H1 (cell line): ENCODE results near the gene BRPF1. TPM values are rescaled to one million over a fixed set of nuclear protein-coding genes. Genes with fewer than 3 reads are reported as not detected.

ENCODE experiments used
- CTCF ChIA-PET: fragments of 300-600 bp; sonication (Branson Sonifier 250); formaldehyde crosslinking; loops from one replicate; lab custom pipeline; 2021; ENCODE audit not compliant: partially characterized antibody; lab: Charles Lee
- POLR2A ChIA-PET: fragments of 300-600 bp; sonication (Branson Sonifier 250); formaldehyde crosslinking; loops from one replicate; lab custom pipeline; 2021; ENCODE audit warnings: inconsistent platforms; ENCODE audit not compliant: partially characterized antibody; lab: Charles Lee
- DNase-seq, 2 experiments: peaks; one replicate each; pipeline versions ENCODE4 v3.0.0 to v3.0.0-alpha.2; 2010 to 2022; ENCODE audit warnings: low spot score in 2 of 2, low read depth in 1 of 2, mixed read lengths in 1 of 2
- FAIRE-seq: peaks from 2 replicates; lab custom pipeline; 2011; peaks lifted over from hg19 to GRCh38; lab: Jason Lieb, UNC
- H2AFZ ChIP-seq: 2 replicates; pipeline ENCODE4 v1.8.1; 2012; ENCODE audit warnings: low read length, inconsistent platforms
- H2AK5ac ChIP-seq: 2 replicates; pipeline ENCODE4 v1.6.1; 2013; ENCODE audit warnings: low read depth, low read length
- H2BK120ac ChIP-seq: replicated peaks from 2 replicates; pipeline ENCODE3; 2013; ENCODE audit warnings: low read depth, low read length, inconsistent platforms
- H2BK12ac ChIP-seq: 2 replicates; pipeline ENCODE4 v1.6.1; 2013; ENCODE audit warnings: low read depth, low read length
- H2BK15ac ChIP-seq: 2 replicates; pipeline ENCODE4 v1.6.1; 2013; ENCODE audit warnings: low read length
- H2BK20ac ChIP-seq: 2 replicates; pipeline ENCODE4 v1.6.1; 2013; ENCODE audit warnings: low read length
- H2BK5ac ChIP-seq: 2 replicates; pipeline ENCODE4 v1.6.1; 2013; ENCODE audit warnings: low read depth, low read length
- H3K14ac ChIP-seq: 2 replicates; pipeline ENCODE4 v1.6.1; 2013; ENCODE audit warnings: inconsistent platforms; ENCODE audit not compliant: insufficient read length
- H3K18ac ChIP-seq: 2 replicates; pipeline ENCODE4 v1.6.1; 2013; ENCODE audit warnings: low read length; ENCODE audit errors: extremely low read depth
- H3K23ac ChIP-seq: 2 replicates; pipeline ENCODE4 v1.6.1; 2013; ENCODE audit warnings: inconsistent platforms; ENCODE audit not compliant: insufficient read length
- H3K23me2 ChIP-seq: 2 replicates; pipeline ENCODE4 v1.6.1; 2013; ENCODE audit warnings: low read depth, low read length
- H3K27ac ChIP-seq: 2 replicates; pipeline ENCODE4 v1.6.1; 2011; ENCODE audit warnings: low read depth, low read length, inconsistent platforms
- H3K27me3 ChIP-seq, 4 experiments: replicated peaks in 1 of 4; 1 replicate in 1 of 4; 2 replicates in 3 of 4; pipeline versions ENCODE4 v1.6.1 to v1.8.1; 2011 to 2013; ENCODE audit warnings: low read length in 3 of 4, mild to moderate bottlenecking in 3 of 4, inconsistent platforms in 2 of 4, mixed read lengths in 2 of 4, moderate library complexity in 1 of 4; ENCODE audit not compliant: control insufficient read depth in 3 of 4, insufficient read depth in 3 of 4; ENCODE audit errors: extremely low read depth in 1 of 4
- H3K36me3 ChIP-seq, 4 experiments: 2 replicates each; pipeline versions ENCODE4 v1.6.1 to v1.8.1; 2011 to 2013; ENCODE audit warnings: mild to moderate bottlenecking in 4 of 4, low read length in 3 of 4, moderate library complexity in 2 of 4, control low read depth in 1 of 4, inconsistent platforms in 1 of 4; ENCODE audit not compliant: insufficient read depth in 4 of 4, control insufficient read depth in 2 of 4
- H3K4ac ChIP-seq: replicated peaks from 2 replicates; pipeline ENCODE3; 2013; ENCODE audit warnings: low read length, low read depth, mixed read lengths, inconsistent platforms; ENCODE audit not compliant: insufficient read length
- H3K4me1 ChIP-seq, 4 experiments: replicated peaks in 1 of 4; 1 replicate in 1 of 4; 2 replicates in 3 of 4; pipeline versions ENCODE4 v1.6.1 to v1.8.1; 2011 to 2013; ENCODE audit warnings: low read length in 3 of 4, inconsistent platforms in 2 of 4, mixed read lengths in 1 of 4; ENCODE audit not compliant: insufficient read depth in 4 of 4, control insufficient read depth in 3 of 4
- H3K4me2 ChIP-seq, 2 experiments: 2 replicates each; pipeline versions ENCODE4 v1.6.1 to v1.8.1; 2011 to 2013; ENCODE audit warnings: low read depth in 2 of 2, low read length in 2 of 2, control low read depth in 1 of 2, inconsistent platforms in 1 of 2, mild to moderate bottlenecking in 1 of 2; ENCODE audit not compliant: insufficient read depth in 1 of 2
- H3K4me3 ChIP-seq, 4 experiments: fragments of 200-600, 300-600 bp in 1 of 4; sonication (generic), shearing (Covaris generic), sonication (Bioruptor Twin) in 1 of 4; 2 replicates each; pipeline versions ENCODE4 v1.5.1 to v1.8.1; 2011 to 2016; ENCODE audit warnings: low read length in 4 of 4, low read depth in 3 of 4, control low read depth in 2 of 4, inconsistent platforms in 2 of 4, mild to moderate bottlenecking in 2 of 4, mixed read lengths in 1 of 4, moderate library complexity in 1 of 4; ENCODE audit not compliant: insufficient read depth in 2 of 4; ENCODE audit errors: extremely low read depth in 1 of 4
- H3K56ac ChIP-seq: replicated peaks from 2 replicates; pipeline ENCODE3; 2013; ENCODE audit warnings: low read depth, mild to moderate bottlenecking, mixed read lengths, low read length, inconsistent platforms; ENCODE audit not compliant: insufficient read length
- H3K79me1 ChIP-seq: 2 replicates; pipeline ENCODE4 v1.6.1; 2013; ENCODE audit warnings: low read depth, low read length, control low read depth
- H3K79me2 ChIP-seq, 2 experiments: 2 replicates each; pipeline versions ENCODE4 v1.6.1 to v1.8.1; 2012 to 2013; ENCODE audit warnings: low read length in 2 of 2, mild to moderate bottlenecking in 2 of 2, inconsistent platforms in 1 of 2; ENCODE audit not compliant: insufficient read depth in 2 of 2, control insufficient read depth in 1 of 2
- H3K9ac ChIP-seq, 4 experiments: replicated peaks in 1 of 4; 1 replicate in 1 of 4; 2 replicates in 3 of 4; pipeline versions ENCODE4 v1.6.1 to v1.8.1; 2011 to 2013; ENCODE audit warnings: low read depth in 3 of 4, low read length in 3 of 4, control low read depth in 2 of 4, mild to moderate bottlenecking in 2 of 4, moderate library complexity in 2 of 4, inconsistent platforms in 1 of 4; ENCODE audit errors: extremely low read depth in 1 of 4
- H3K9me3 ChIP-seq, 2 experiments: 2 replicates each; pipeline versions ENCODE4 v1.6.1 to v1.8.1; 2012 to 2013; ENCODE audit warnings: mild to moderate bottlenecking in 2 of 2, moderate library complexity in 2 of 2, control low read depth in 1 of 2, inconsistent platforms in 1 of 2, low read depth in 1 of 2, low read length in 1 of 2, mixed read lengths in 1 of 2; ENCODE audit not compliant: insufficient read depth in 2 of 2
- H4K20me1 ChIP-seq, 2 experiments: replicated peaks in 1 of 2; 2 replicates each; pipeline versions ENCODE3 to v1.8.1; 2011 to 2013; ENCODE audit warnings: inconsistent platforms in 2 of 2, low read length in 2 of 2, mild to moderate bottlenecking in 1 of 2; ENCODE audit not compliant: insufficient read depth in 2 of 2, control insufficient read depth in 1 of 2
- H4K5ac ChIP-seq: 2 replicates; pipeline ENCODE4 v1.6.1; 2013; ENCODE audit warnings: low read length, low read depth, mixed read lengths, inconsistent platforms; ENCODE audit not compliant: insufficient read length
- H4K8ac ChIP-seq: 2 replicates; pipeline ENCODE4 v1.8.0; 2013; ENCODE audit warnings: mild to moderate bottlenecking, moderate library complexity, low read length, inconsistent platforms; ENCODE audit not compliant: insufficient read depth; ENCODE audit errors: extremely low read depth
- H4K91ac ChIP-seq: replicated peaks from 2 replicates; pipeline ENCODE3; 2013; ENCODE audit warnings: low read length, mixed read lengths, inconsistent platforms; ENCODE audit not compliant: insufficient read length
- GABPA ChIP-seq: IDR thresholded peaks from 2 replicates; pipeline ENCODE4 v1.6.1; 2011; ENCODE audit warnings: mild to moderate bottlenecking, low read length, moderate library complexity, borderline replicate concordance; ENCODE audit not compliant: insufficient read depth
- JUN ChIP-seq: IDR thresholded peaks from 2 replicates; pipeline ENCODE4 v1.6.1; 2011; ENCODE audit warnings: low read depth, mild to moderate bottlenecking, improper control_type of control experiment, low read length
- KDM5A ChIP-seq: fragments of 200-600 bp; IDR thresholded peaks from 2 replicates; pipeline ENCODE4 v1.7.1; 2012; ENCODE audit warnings: mild to moderate bottlenecking, low read length, inconsistent platforms, mixed read lengths
- RBBP5 ChIP-seq: IDR thresholded peaks from 2 replicates; pipeline ENCODE4 v1.7.1; 2012; ENCODE audit warnings: low read depth, mild to moderate bottlenecking, inconsistent platforms, low read length, moderate library complexity, borderline replicate concordance
- USF2 ChIP-seq: IDR thresholded peaks from 2 replicates; pipeline ENCODE4 v1.6.1; 2011; ENCODE audit warnings: low read length, improper control_type of control experiment
- YY1 ChIP-seq: IDR thresholded peaks from 2 replicates; pipeline ENCODE4 v1.6.1; 2011; ENCODE audit warnings: low read depth, mild to moderate bottlenecking, low read length
- WGBS, 2 experiments: shearing (Covaris generic) in 1 of 2; methylation state at CpG; one replicate each; pipeline versions ENCODE4 v1.1.6 to v1.1.7; 2013 to 2015; ENCODE audit warnings: low lambda C conversion rate in 2 of 2, mixed read lengths in 2 of 2, inconsistent platforms in 1 of 2, low coverage in 1 of 2, missing lambda C conversion rate in 1 of 2; ENCODE audit not compliant: insufficient replicate concordance in 2 of 2, insufficient coverage in 1 of 2, insufficient read length in 1 of 2; ENCODE audit errors: extremely low coverage in 1 of 2, missing lambda C conversion rate in 1 of 2; 5-methylcytosine and 5-hydroxymethylcytosine counted together
- polyA plus RNA-seq, 7 experiments: library from polyadenylated mRNA; depleted of rRNA in 3 of 7; stranded (reverse) in 5 of 7; unstranded in 2 of 7; fragments of >200 nt in 5 of 7; fragments of 200-250 nt in 2 of 7; gene quantifications; 1 replicate in 5 of 7; 2 replicates in 1 of 7; 4 replicates in 1 of 7; pipeline versions ENCODE4 v1.2.1 to v1.2.3, GENCODE V29; 2011 to 2013; ENCODE audit warnings: missing spikeins in 2 of 7, mixed read lengths in 2 of 7
- total RNA-seq: library from RNA; stranded (reverse); fragmentation: NEBNext Ultra II Directional; extraction: Animal tissue kit (Norgen Biotek cat#: 25700); gene quantifications from 2 replicates; pipeline ENCODE4 v1.2.1, GENCODE V29; 2021

Gene BRPF1
- total and polyA plus RNA-seq, 2 of the 8 experiments (the other 6 are each of a cell fraction or from before 2014, with no cell fraction given): 11.3 to 21.7 TPM

GRCh38 chr3:9780910-9781309 lies 49.4 kb downstream of the BRPF1 start:
- Histone ChIP-seq H3K4ac (no peak overlapping the region), H2BK12ac (no peak overlapping the region), H3K23me2 (no peaks in the 10 kb centered on the region; the same call in 1 of the 2 replicates), H2BK20ac (no peak overlapping the region), H2BK15ac (no peak overlapping the region), H2BK5ac (no peak overlapping the region), H4K8ac (no peak overlapping the region), H3K4me3 (no peak overlapping the region), H3K9me3 (no peaks in the 10 kb centered on the region), H2AFZ (no peak overlapping the region), H3K27me3 (peaks cover 0 to 3% (median 0%) of the 10 kb centered on the region in 4 experiments; a peak in 1 of 7 replicates), H3K9ac (no peak overlapping the region), H3K79me1 (no peaks in the 10 kb centered on the region), H3K27ac (no peak overlapping the region), H3K4me2 (no peak overlapping the region), H4K91ac (no peak overlapping the region), H2BK120ac (no peak overlapping the region), H3K18ac (no peak overlapping the region), H3K56ac (no peak overlapping the region), H4K5ac (no peak overlapping the region), H2AK5ac (no peak overlapping the region), H3K14ac (no peak overlapping the region), H3K79me2 (no peaks in the 10 kb centered on the region), H3K23ac (no peak overlapping the region), H3K4me1 (no peaks in the 10 kb centered on the region), H4K20me1 (no peaks in the 10 kb centered on the region), H3K36me3 (peaks cover 4 to 35% (median 23%) of the 10 kb centered on the region in 4 experiments)
- 90% methylated on average over 4 of the region's 4 CpGs; no CpG with 5 or more reads in 1 of the 2 experiments for WGBS, 2 experiments
- FAIRE-seq: no peak
- no peak for TF ChIP-seq GABPA
- TF ChIP-seq YY1: no peak
- TF ChIP-seq RBBP5: no peak
- TF ChIP-seq JUN: no peak
- TF ChIP-seq KDM5A: no peak
- no peak for TF ChIP-seq USF2
- ChIA-PET CTCF (interaction anchor here (0.6 to 3.9 kb wide), 3 partner anchors 10 to 224 kb away, joined by 4 to 11 read pairs (median 6); no protein-coding TSS in a partner anchor), POLR2A (interaction anchor here (0.6 to 2.3 kb wide), 5 partner anchors 9 to 384 kb away, joined by 3 to 7 read pairs (median 3); no protein-coding TSS in a partner anchor)
- no peak for DNase-seq
